GM19324 (cell line): Measurements from ENCODE around the gene TPRN.
"Not testable (repeated sequence)": the region's sequence is repeated elsewhere in the genome, so short reads cannot be mapped to it uniquely, and the experiment has no call there.

Experiments
- ATAC-seq: cut with Tn5 transposase; IDR thresholded peaks from one replicate; pipeline ENCODE4 v1.9.1; 2021; ENCODE audit warnings: mild to moderate bottlenecking, moderate library complexity; ENCODE audit not compliant: unreplicated experiment, low FRiP score

TPRN gene, protein sequence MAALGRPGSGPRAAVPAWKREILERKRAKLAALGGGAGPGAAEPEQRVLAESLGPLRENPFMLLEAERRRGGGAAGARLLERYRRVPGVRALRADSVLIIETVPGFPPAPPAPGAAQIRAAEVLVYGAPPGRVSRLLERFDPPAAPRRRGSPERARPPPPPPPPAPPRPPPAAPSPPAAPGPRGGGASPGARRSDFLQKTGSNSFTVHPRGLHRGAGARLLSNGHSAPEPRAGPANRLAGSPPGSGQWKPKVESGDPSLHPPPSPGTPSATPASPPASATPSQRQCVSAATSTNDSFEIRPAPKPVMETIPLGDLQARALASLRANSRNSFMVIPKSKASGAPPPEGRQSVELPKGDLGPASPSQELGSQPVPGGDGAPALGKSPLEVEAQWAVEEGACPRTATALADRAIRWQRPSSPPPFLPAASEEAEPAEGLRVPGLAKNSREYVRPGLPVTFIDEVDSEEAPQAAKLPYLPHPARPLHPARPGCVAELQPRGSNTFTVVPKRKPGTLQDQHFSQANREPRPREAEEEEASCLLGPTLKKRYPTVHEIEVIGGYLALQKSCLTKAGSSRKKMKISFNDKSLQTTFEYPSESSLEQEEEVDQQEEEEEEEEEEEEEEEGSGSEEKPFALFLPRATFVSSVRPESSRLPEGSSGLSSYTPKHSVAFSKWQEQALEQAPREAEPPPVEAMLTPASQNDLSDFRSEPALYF

GRCh38 chr9:137200311-137201204 lies at the start of gene TPRN:
TSS of gene TPRN (minus strand) at chr9:137200741. CDS start at chr9:137200711, 30 bp downstream.
- peak; percentile 87 for ATAC-seq

DNA sequence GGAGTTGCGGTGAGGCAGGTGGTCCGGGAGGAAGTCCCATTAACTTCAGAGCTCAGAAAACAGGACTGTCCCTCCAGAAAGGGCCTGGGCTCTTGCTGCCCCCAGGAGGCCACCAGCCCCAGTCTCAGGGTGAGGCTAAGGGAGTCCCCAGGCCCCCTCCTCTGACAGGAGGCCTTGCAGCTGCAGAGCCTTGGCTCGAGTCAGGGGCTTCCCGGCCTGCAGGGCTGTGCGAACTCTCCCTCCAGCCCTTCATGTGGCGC lies 47.3 kb upstream of the TPRN start:
- ATAC-seq = no peak

DNA sequence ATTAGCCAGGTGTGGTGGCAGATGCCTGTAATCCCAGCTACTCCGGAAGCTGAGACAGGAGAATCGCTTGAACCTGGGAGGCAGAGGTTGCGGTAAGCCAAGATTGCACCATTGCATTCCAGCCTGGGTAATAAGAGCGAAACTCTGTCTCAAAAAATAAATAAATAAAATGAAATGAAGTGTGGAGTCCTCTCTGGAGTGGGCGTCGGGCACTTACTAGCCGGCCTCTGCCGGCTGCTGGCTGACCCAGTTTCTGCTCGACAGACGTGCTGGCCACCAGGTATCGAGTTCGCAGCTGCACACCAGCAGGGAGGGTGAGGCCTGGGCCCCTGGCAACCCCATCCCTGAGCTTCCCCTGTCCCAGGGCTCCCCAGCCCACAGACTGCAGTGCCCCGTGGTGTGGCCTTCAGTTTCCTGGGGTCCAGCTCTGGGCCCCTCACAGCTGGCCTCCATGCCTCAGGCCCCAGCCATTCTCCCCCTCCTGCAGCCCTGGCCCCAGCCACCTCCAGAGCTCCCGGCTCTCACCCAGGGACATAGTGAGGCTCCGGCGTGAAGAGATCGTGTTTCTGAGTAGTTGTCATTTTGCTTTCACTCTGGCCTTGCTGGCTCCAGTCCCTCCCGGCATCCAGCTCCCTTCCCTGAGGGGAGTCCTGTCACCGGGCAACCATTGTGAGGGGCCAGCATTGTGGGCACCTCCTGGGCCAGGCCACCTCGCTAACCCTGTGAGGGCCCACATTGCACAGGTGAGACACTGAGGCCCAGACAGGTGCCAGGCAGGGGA lies 46.8 kb upstream of the TPRN start:
- ATAC-seq = no peak

GRCh38 chr9:137245450-137246421 lies 45.2 kb upstream of the TPRN start:
- no peak for ATAC-seq

DNA sequence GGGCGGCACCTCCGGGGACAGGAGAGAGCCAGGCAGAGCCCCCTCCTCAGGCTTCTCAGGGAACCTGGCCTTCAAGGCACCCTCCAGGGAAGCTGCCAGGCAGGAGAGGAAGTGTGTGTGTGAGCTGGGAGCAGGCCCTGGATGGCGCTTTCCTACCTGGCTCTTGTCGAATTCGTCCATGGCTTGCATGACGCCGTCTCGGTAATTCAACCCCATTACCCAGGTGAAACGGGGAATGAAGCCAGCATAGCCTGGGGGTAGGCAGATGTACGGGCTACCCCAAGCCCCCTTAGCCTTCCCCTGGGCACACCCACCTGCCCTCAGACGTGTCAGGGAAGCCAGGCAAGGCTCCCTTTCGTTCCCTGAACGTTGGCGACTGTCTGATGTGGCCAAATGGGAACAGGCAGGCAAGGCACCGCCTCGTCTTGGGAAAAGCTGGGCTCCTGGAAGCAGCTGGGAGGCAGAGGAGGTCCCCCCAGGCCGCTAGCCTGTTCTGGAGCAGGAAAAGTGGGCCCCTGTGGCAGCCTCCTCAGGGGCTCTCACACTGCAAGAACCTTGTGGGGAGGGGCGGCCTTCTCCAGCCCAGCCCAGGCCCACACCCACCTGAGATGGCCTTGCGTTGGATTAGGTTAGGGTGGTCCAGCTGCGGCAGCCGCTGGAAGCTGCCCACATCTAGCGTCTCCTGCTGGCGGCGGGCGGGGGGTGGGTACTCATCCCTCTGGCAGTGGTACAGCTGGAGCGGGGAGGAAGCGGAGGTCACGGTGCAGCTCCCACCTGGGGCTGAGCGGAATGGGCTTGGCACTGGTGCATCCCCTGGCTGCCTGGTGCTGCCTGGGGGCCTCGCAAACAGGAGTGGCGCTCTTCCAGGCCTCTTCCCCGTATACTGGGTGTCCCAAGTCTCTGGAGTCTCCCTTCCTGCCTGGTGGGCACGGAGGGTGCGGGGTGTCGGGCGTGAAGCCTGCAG lies 44.2 kb upstream of the TPRN start:
- ATAC-seq = no peak

- no peak for ATAC-seq
Observed at GRCh38 chr9:137243626-137244485, 43.3 kb upstream of the TPRN start.

- not testable (repeated sequence) for ATAC-seq
Observed at GRCh38 chr9:137243266-137243625, 42.7 kb upstream of the TPRN start.

DNA sequence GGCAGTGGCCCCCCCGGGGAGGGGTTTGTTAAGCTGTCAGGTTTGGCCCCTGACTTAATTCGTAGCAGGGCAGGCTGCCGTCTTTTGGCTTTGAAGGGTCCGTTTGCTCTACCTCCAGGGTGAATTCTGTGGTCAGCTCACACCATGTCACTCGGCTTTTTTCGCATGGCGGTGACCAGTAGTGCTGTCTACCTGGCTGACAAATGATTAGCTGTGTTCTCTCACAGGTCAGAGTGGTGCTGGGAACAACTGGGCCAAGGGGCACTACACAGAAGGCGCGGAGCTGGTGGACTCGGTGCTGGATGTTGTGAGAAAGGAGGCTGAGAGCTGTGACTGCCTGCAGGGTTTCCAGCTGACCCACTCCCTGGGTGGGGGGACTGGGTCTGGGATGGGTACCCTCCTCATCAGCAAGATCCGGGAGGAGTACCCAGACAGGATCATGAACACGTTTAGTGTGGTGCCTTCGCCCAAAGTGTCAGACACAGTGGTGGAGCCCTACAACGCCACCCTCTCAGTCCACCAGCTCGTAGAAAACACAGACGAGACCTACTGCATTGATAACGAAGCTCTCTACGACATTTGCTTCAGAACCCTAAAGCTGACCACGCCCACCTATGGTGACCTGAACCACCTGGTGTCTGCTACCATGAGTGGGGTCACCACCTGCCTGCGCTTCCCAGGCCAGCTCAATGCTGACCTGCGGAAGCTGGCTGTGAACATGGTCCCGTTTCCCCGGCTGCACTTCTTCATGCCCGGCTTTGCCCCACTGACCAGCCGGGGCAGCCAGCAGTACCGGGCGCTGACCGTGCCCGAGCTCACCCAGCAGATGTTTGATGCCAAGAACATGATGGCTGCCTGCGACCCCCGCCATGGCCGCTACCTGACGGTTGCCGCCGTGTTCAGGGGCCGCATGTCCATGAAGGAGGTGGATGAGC lies 42.0 kb upstream of the TPRN start:
- no peak for ATAC-seq

DNA sequence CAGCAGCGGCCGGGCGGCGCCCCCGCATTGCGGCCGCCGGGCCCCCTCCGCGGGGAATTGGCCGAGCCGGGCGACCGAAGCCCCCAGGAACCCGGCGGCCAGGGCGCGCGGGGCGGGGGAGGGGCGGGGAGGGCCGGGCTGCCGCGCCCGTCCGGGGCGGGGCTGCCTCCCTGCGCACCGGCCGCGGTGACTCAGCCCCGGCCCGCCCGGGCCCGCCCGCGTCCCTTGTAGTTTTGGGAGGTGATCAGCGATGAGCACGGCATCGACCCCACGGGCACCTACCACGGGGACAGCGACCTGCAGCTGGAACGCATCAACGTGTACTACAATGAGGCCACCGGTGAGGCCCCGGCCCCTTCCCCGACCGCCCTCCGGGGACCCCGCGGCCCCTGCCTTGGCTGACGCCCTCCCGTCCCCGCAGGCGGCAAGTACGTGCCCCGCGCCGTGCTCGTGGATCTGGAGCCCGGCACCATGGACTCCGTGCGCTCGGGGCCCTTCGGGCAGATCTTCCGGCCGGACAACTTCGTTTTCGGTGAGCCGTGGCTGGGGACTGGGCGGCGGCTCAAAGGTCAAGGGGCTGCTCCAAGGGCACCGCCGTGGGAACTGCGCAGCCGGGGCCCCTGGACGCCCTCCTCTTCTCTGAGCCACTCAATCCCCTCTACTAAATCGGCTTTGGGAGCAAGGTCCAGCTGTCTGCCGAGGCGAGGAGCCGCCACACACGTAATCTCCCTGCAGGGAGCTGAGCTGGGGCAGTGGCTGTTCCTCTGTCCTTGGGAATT lies 41.1 kb upstream of the TPRN start:
- ATAC-seq = peak; percentile 6

DNA sequence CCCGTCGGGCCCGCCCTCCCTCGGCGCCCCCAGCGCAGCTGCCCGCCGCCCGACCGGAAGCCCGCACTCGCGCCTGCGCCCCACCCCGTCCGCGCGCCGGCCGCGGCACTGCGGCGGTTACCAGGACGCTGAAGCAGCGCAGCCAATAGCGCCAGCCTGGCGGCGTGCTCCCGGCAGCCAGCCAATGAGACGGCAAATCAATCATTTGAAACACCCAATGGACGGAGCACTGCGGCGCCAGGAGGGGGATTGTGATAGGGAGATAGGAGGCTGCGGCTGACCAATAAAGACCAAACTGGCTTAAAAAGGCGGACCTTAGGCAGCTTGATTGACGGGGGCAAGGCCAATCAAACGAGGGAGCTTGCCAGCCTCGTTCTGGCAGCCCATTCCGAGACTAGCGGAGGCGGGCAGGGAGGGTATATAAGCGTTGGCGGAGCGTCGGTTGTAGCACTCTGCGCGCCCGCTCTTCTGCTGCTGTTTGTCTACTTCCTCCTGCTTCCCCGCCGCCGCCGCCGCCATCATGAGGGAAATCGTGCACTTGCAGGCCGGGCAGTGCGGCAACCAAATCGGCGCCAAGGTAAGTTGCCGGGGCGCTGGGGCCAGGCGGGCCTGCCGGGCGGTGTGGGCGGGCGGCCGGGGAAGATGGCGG lies 40.4 kb upstream of the TPRN start, which contains the start of gene TUBB4B:
TUBB4B (plus strand) TSS at position 447 of the 649 bp plus-strand sequence; CDS start at position 521, 74 bp downstream.
- ATAC-seq = peak; percentile 85

DNA sequence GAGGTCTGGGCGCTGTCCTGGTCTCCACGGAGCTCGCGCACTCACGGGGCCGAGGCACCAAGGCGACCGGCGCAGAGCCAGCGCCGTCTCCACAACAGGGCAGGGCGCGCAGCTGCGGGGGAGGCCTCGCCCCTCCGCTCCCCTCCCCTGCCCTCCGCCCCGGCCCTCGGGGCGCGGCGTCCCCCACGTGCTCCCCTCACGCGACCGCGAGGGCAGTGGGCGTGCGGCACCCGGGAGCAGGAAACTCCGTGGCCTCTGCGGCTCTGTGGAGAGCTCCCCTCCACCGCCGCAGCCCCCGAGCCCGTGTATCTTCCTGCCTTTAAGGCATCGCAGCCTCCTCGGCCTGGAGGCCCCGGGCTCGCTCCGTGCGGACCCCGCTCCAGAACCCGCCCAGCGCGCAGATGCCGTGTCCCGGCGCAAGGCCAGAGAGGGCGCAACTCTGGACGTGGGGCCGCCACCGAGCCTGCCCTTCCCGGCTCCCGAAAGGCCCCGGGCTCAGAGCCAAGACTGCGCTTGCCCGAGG lies 39.8 kb upstream of the TPRN start:
- peak; percentile 30 for ATAC-seq

DNA sequence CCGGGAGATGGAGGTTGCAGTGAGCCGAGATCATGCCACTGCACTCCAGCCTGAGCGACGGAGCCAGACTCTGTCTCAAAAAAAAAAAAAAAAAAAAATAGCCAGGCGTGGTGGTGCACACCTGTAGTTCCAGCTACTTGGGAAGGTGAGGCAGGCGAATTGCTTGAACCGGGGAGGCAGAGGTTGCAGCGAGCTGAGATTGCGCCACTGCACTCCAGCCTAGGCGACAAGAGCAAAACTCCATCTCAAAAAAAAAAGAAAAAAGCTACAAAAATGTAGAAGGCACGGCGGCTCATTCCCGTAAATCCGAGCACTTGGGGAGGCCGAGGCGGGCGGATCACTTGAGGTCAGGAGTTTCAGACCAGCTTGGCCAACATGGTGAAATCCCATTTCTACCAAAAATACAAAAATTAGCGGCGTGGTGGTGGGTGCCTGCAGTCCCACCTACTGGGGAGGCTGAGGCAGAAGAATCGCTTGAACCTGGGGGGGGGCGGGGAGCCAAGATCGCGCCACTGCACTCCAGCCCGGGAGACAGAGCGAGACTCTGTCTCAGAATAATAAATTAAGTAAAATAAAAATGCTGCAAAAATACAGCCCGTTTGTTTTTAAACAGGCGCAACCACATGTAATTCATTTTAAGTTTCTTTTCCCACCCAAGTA lies 39.1 kb upstream of the TPRN start:
- not testable (repeated sequence) for ATAC-seq

DNA sequence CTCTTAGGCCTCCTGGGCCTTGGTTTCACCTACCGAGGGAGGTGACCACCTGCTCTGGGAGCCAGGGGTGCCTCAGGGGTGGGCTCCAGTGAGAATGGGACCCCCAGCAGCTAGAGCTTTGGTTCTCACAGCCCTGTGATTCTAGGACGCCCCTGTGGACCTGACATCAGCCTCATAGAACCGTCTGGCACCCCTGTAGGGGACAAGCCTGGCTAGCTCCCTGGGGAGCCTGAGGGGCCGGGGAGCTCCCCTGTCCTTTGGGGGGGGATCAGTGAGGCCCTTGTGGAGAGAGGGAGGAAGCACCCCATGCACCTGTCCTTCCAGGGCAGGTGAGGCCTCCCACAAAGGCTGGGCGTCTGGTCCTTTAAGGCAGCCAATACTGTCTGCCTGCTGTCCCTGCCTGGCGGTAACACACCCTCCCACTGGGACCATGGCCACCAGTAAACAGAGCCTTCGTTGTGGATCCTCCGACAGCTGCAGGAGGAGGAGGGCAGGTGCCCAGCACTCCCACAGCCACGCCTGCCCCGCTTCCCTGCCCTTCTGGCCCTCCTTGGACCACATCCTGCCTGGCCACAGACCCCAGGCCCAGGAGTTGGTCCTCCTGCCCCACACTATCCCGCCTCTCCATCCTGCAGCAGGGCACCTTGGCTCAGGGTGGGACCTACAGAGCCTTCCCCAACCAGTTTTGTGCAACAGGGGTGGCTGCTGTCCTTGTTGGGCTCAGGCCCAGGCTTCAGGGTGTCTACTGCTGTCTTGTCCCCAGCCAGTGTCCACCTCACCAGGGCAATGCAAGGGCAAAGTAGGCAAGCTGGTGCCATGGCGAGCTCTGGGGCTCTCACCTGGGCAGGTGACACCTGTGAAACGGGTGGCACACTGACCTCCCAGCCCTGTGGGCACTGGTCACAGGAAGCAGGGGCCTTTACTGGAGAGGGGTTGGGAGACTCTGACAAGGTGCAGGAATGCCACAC lies 37.5 kb upstream of the TPRN start:
- no peak for ATAC-seq
